HG03442 (cell line): ENCODE data around the gene GGA3.
"Not testable (repeated sequence)": the region's sequence is repeated elsewhere in the genome, so short reads cannot be mapped to it uniquely, and the experiment has no call there.

Experiments used
- ATAC-seq: cut with Tn5 transposase; IDR thresholded peaks from one replicate; pipeline ENCODE4 v1.9.1; 2021; ENCODE audit warnings: mild to moderate bottlenecking, moderate library complexity; ENCODE audit not compliant: unreplicated experiment

Gene GGA3

DNA sequence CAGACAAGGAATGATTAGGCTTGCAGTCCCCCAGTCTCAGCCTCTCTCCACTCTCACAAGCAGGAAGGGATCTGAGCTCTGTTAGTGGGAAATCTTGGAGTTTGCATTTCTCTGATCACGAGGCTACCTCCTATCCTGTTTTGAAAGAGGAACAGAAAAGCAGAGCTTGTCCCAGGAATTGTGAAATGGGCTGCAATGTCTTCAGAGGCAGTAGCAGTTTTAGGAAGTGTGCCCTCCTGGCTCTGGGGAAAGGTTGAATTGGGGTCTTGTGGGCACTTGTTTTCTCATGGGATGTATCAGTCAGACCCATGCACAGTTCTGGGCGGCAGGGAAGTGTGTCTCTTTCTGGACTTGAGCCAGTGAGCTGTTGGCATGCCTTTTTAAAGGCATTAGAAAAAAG, 33.1 kb downstream of the GGA3 start:
- no peak for ATAC-seq

GRCh38 chr17:75227729-75228128, 33.7 kb downstream of the GGA3 start:
- no peak for ATAC-seq

DNA sequence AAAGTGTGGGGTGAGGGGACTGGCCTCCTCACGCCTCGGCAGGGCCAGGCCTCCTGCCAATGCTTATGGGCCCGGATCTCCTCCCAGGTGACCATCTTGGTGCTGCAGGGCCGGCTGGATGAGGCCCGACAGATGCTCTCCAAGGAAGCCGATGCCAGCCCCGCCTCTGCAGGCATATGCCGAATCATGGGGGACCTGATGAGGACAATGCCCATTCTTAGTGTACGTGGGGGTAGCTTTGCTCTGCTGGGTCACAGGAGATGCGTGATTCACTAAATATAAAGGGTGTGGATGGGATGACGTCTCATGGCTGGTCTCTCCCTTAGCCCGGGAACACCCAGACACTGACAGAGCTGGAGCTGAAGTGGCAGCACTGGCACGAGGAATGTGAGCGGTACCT, 36.4 kb downstream of the GGA3 start:
- no peak for ATAC-seq

DNA sequence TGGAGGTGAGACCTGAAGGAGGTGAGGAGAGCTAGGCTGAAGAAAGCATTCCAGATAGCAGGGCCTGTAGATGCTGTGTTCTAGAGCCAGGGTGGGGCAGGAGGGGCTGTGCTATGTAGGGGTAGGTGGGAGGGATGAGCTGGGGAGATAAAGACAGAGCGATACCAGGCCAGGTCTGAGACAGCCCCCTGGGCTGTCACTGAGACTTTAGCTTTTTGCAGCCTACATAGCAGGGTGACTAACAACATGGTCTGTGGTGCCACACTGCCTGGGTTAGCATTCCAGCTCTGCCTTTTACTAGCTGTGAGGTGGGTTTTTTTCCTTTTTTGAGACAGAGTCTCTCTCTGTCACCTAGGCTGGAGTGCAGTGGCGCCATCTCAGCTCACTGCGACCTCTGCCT, 41.6 kb downstream of the GGA3 start:
- ATAC-seq = no peak

DNA sequence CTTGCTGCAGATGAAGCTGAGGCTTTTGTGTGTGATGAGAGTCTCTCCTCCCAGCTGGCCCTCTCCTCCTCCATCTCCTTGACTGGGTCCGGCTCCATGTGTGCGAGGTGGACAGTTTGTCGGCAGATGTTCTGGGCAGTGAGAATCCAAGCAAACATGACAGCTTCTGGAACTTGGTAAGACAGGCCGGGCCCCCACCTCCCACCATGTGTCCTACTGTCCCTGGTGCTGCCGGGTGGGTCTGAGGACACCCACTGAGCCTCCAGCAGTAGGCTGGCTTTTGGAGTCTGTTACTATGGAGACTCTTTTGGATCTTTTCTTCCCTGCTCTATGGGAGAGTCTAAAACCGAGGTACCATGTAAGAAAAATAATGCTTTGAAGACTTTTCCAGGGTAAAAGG, 43.3 kb downstream of the GGA3 start:
- no peak for ATAC-seq

- ATAC-seq = no peak
Observed at GRCh38 chr17:75209061-75209460, 52.3 kb downstream of the GGA3 start.

DNA sequence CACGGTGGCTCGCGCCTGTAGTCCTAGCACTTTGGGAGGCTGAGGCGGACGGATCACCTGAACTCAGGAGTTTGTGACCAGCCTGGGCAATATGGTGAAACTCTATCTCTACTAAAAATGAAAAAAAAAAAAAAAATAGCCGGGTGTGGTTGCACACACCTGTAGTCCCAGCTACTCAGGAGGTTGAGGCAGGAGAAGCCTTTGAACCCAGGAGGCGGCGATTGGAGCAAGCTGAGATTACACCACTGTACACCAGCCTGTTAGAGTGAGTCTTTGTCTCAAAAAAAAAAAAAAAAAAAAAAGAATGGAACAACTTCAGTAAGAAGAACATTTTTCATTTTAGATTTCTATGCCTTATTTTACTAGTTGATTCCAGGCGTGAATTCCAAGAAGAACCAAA, 53.2 kb downstream of the GGA3 start:
- no peak for ATAC-seq

DNA sequence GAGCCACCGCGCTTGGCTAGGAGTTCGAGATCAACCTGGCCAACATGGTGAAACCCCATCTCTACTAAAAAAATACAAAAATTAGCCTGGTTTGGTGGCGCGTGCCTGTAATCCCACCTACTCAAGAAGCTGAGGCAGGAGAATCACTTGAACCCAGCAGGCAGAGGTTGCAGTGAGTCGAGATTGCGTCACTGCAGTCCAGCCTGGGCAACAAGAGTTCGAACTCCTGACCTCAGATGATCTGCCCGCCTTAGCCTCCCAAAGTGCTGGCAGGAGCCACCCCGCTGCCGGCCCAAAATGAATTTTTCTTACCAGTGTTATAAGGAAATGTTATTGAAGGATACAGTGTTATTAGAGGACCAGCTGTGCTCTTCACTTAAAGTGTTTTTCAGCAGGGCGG, 53.6 kb downstream of the GGA3 start:
- no peak for ATAC-seq

- not testable (repeated sequence) for ATAC-seq
Observed at GRCh38 chr17:75207050-75207407, 54.4 kb downstream of the GGA3 start.

DNA sequence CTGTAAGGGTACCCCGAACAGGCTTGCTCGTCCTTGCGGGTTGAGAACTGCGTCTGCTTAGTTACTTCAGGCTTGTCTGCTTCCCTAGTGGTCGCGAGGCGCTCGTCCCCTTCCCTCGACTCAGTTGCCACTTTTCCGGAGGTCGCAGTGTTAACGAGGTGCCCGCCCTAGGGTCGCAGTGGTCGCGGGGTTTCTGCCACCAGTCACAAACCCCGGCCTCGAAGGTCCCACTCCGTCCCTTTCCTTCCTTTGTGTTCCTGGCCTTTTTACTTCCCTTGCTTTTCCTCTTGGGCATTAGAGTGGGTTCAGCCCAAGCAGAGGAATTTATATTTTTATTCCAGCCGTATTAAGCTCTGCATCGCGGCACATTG, 55.6 kb downstream of the GGA3 start:
- ATAC-seq = no peak

- peak; percentile 74 for ATAC-seq
Observed at GRCh38 chr17:75205037-75205792, 56.2 kb downstream of the GGA3 start, which contains the start of gene NUP85. Gene NUP85, plus strand, starts transcription at chr17:75205679. Its CDS starts 83 bp downstream, at chr17:75205762.

DNA sequence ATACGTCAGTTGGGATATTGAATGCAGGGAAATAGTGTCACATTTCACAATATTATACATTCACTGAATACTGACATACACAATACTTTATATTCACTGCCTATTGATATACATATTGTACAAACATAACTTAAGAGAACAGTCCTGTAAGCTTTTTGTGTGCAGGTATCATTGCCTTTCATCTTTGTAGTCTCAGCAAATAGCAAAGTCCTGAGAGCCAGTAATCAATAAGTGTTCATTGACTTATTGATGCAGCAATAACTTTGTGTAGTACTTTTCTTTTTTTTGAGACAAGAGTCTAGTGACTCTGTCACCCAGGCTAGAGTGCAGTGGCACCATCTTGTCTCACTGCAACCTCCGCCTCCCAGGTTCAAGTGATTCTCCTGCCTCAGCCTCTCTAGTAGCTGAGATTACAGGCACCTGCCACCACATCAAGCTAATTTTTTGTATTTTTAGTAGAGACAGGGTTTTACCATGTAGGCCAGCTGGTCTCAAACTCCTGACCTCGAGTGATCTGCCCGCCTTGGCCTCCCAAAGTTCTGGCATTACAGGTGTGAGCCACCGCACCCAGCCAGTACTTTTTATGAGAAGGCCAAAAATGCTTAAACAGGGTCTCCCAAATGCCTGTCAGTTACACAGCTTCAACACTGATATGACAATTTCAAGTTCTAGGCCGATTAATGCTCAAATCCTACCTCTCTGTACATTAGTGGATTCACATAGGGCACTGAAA, 61.4 kb downstream of the GGA3 start:
- no peak for ATAC-seq

GRCh38 chr17:75194879-75195278, 66.5 kb downstream of the GGA3 start:
- ATAC-seq = no peak

- ATAC-seq = no peak
Observed at GRCh38 chr17:75191584-75191983, 69.8 kb downstream of the GGA3 start.

GRCh38 chr17:75188614-75189013, 72.8 kb downstream of the GGA3 start:
- ATAC-seq = no peak
